Mesendoderm (in vitro differentiated cells): Measurements from ENCODE around the gene GABRR1.

Experiments used
- DNase-seq: peaks from one replicate; pipeline ENCODE4 v3.0.0; 2013
- H2AK5ac ChIP-seq: 2 replicates; pipeline ENCODE4 v1.6.1; 2013; ENCODE audit warnings: low read length, inconsistent platforms
- H2BK120ac ChIP-seq: 2 replicates; pipeline ENCODE4 v1.6.1; 2013; ENCODE audit warnings: low read depth, mild to moderate bottlenecking, low read length, moderate library complexity, mixed read lengths
- H2BK15ac ChIP-seq: replicated peaks from 2 replicates; pipeline ENCODE4 v1.6.1; 2013; ENCODE audit warnings: low read depth, mild to moderate bottlenecking, moderate library complexity
- H2BK5ac ChIP-seq: 2 replicates; pipeline ENCODE4 v1.6.1; 2013; ENCODE audit warnings: low read length, inconsistent platforms
- H3K18ac ChIP-seq: 2 replicates; pipeline ENCODE4 v1.6.1; 2013; ENCODE audit warnings: mild to moderate bottlenecking, low read length, mixed read lengths
- H3K23ac ChIP-seq: one replicate; pipeline ENCODE4 v1.6.1; 2013; ENCODE audit warnings: low read length
- H3K27ac ChIP-seq: 2 replicates; pipeline ENCODE4 v1.5.1; 2013; ENCODE audit warnings: low read depth, mild to moderate bottlenecking, inconsistent platforms, low read length, moderate library complexity
- H3K27me3 ChIP-seq: 2 replicates; pipeline ENCODE4 v1.6.1; 2013; ENCODE audit warnings: low read length, control low read depth, mild to moderate bottlenecking, inconsistent platforms; ENCODE audit not compliant: insufficient read depth, poor library complexity
- H3K36me3 ChIP-seq: 2 replicates; pipeline ENCODE4 v1.6.1; 2013; ENCODE audit warnings: low read length, inconsistent platforms; ENCODE audit not compliant: control insufficient read depth, insufficient read depth
- H3K4ac ChIP-seq: one replicate; pipeline ENCODE4 v1.6.1; 2013; ENCODE audit warnings: low read depth, mild to moderate bottlenecking, low read length, moderate library complexity
- H3K4me1 ChIP-seq: 2 replicates; pipeline ENCODE4 v1.6.1; 2013; ENCODE audit warnings: low read depth, low read length, inconsistent platforms; ENCODE audit not compliant: control insufficient read depth
- H3K4me2 ChIP-seq: 2 replicates; pipeline ENCODE4 v1.6.1; 2013; ENCODE audit warnings: low read length
- H3K4me3 ChIP-seq: 2 replicates; pipeline ENCODE4 v1.5.1; 2013; ENCODE audit warnings: mild to moderate bottlenecking, low read length
- H3K56ac ChIP-seq: one replicate; pipeline ENCODE4 v1.6.1; 2013; ENCODE audit warnings: low read length
- H3K79me1 ChIP-seq: 2 replicates; pipeline ENCODE4 v1.6.1; 2013; ENCODE audit warnings: low read length, inconsistent platforms
- H3K79me2 ChIP-seq: 2 replicates; pipeline ENCODE4 v1.6.1; 2013; ENCODE audit warnings: mild to moderate bottlenecking, low read length; ENCODE audit not compliant: control insufficient read depth, insufficient read depth
- H3K9ac ChIP-seq: 2 replicates; pipeline ENCODE4 v1.6.1; 2013; ENCODE audit warnings: low read length, inconsistent platforms
- H4K5ac ChIP-seq: one replicate; pipeline ENCODE4 v1.6.1; 2013; ENCODE audit warnings: low read length
- H4K8ac ChIP-seq: one replicate; pipeline ENCODE4 v1.6.1; 2013; ENCODE audit warnings: low read depth, mild to moderate bottlenecking, control low read depth, low read length, moderate library complexity
- WGBS: extraction: QIAGEN DNeasy Blood & Tissue Kit; methylation state at CpG from one replicate; pipeline ENCODE4 v1.1.7; 2013; ENCODE audit warnings: low lambda C conversion rate, missing lambda C conversion rate; ENCODE audit not compliant: insufficient coverage; ENCODE audit errors: extremely low coverage; 5-methylcytosine and 5-hydroxymethylcytosine counted together

GABRR1 gene

GRCh38 chr6:89154131-89154530, 63.0 kb downstream of the GABRR1 start:
- H3K56ac ChIP-seq = no peak overlapping the region
- no peak overlapping the region for H3K9ac ChIP-seq
- H2BK120ac ChIP-seq = no peak overlapping the region
- H4K8ac ChIP-seq = no peak overlapping the region
- H3K18ac ChIP-seq = no peak overlapping the region
- H3K27me3 ChIP-seq = no peaks in the 10 kb centered on the region
- H3K79me1 ChIP-seq = no peaks in the 10 kb centered on the region
- no peak overlapping the region for H2BK5ac ChIP-seq
- no CpG with 5 or more reads among the region's 1 CpG for WGBS
- no peak overlapping the region for H3K4me2 ChIP-seq
- no peak overlapping the region for H2BK15ac ChIP-seq
- no peaks in the 10 kb centered on the region for H3K36me3 ChIP-seq
- H3K4me1 ChIP-seq = no peaks in the 10 kb centered on the region
- no peak overlapping the region for H3K4me3 ChIP-seq
- no peak overlapping the region for H2AK5ac ChIP-seq
- DNase-seq = no peak
- H3K23ac ChIP-seq = no peak overlapping the region
- H3K79me2 ChIP-seq = no peaks in the 10 kb centered on the region
- H4K5ac ChIP-seq = no peak overlapping the region
- no peak overlapping the region for H3K27ac ChIP-seq
- no peak overlapping the region for H3K4ac ChIP-seq

- no peak overlapping the region for H3K56ac ChIP-seq
- H3K4me2 ChIP-seq = no peak overlapping the region
- H4K5ac ChIP-seq = no peak overlapping the region
- no peak overlapping the region for H2BK15ac ChIP-seq
- no peak overlapping the region for H4K8ac ChIP-seq
- H3K79me1 ChIP-seq = no peaks in the 10 kb centered on the region
- no peak overlapping the region for H3K9ac ChIP-seq
- H3K23ac ChIP-seq = no peak overlapping the region
- no peak for DNase-seq
- H3K4me1 ChIP-seq = no peaks in the 10 kb centered on the region
- peaks cover 12% of the 10 kb centered on the region for H3K27me3 ChIP-seq
- H3K79me2 ChIP-seq = no peaks in the 10 kb centered on the region
- H3K36me3 ChIP-seq = no peaks in the 10 kb centered on the region
- H2AK5ac ChIP-seq = no peak overlapping the region
- H3K18ac ChIP-seq = no peak overlapping the region
- no peak overlapping the region for H3K27ac ChIP-seq
- H3K4ac ChIP-seq = no peak overlapping the region
- H3K4me3 ChIP-seq = no peak overlapping the region
- no peak overlapping the region for H2BK120ac ChIP-seq
- H2BK5ac ChIP-seq = no peak overlapping the region
- no CpG with 5 or more reads among the region's 17 CpGs for WGBS
Observed at GRCh38 chr6:89148016-89148750, 69.0 kb downstream of the GABRR1 start.

GRCh38 chr6:89146718-89147700, 70.1 kb downstream of the GABRR1 start:
- Histone ChIP-seq H4K5ac (no peak overlapping the region), H3K23ac (no peak overlapping the region), H3K27me3 (peaks cover 12% of the 10 kb centered on the region), H3K9ac (peak overlapping the region; percentile 68), H3K79me2 (no peaks in the 10 kb centered on the region), H3K4me1 (no peaks in the 10 kb centered on the region), H3K79me1 (no peaks in the 10 kb centered on the region), H2BK120ac (no peak overlapping the region), H3K4me2 (peak overlapping the region; percentile 63), H2BK15ac (no peak overlapping the region), H3K4me3 (no peak overlapping the region), H2AK5ac (no peak overlapping the region), H3K36me3 (no peaks in the 10 kb centered on the region), H4K8ac (no peak overlapping the region), H2BK5ac (no peak overlapping the region), H3K56ac (peak overlapping the region; percentile 82), H3K18ac (peak overlapping the region; percentile 1), H3K27ac (no peak overlapping the region), H3K4ac (no peak overlapping the region)
- no CpG with 5 or more reads among the region's 26 CpGs for WGBS
- DNase-seq = peak; percentile 64

GRCh38 chr6:89145956-89146717, 71.0 kb downstream of the GABRR1 start, which contains the start of gene PM20D2:
TSS of gene PM20D2 (plus strand) at chr6:89146055. CDS start at chr6:89146145, 90 bp downstream.
- peak; percentile 69 for DNase-seq
- H4K5ac ChIP-seq = no peak within 1 kb of the TSS
- peak within 1 kb of the TSS; percentile 82 for H3K56ac ChIP-seq
- peak within 1 kb of the TSS; percentile 68 for H3K9ac ChIP-seq
- no peaks in the 10 kb centered on the region for H3K79me1 ChIP-seq
- no peak within 1 kb of the TSS for H4K8ac ChIP-seq
- peak within 1 kb of the TSS; percentile 16 for H3K4me3 ChIP-seq
- no peak within 1 kb of the TSS for H3K27ac ChIP-seq
- peak within 1 kb of the TSS; percentile 63 for H3K4me2 ChIP-seq
- no peak within 1 kb of the TSS for H2BK120ac ChIP-seq
- H2AK5ac ChIP-seq = no peak within 1 kb of the TSS
- no peak within 1 kb of the TSS for H2BK15ac ChIP-seq
- no peaks in the 10 kb centered on the region for H3K79me2 ChIP-seq
- H3K18ac ChIP-seq = peak within 1 kb of the TSS; percentile 1
- H3K36me3 ChIP-seq = no peaks in the 10 kb centered on the region
- no CpG with 5 or more reads among the region's 102 CpGs for WGBS
- H2BK5ac ChIP-seq = no peak within 1 kb of the TSS
- no peaks in the 10 kb centered on the region for H3K4me1 ChIP-seq
- no peak within 1 kb of the TSS for H3K4ac ChIP-seq
- no peak within 1 kb of the TSS for H3K23ac ChIP-seq
- H3K27me3 ChIP-seq = peaks cover 12% of the 10 kb centered on the region

GRCh38 chr6:89145091-89145955, 71.8 kb downstream of the GABRR1 start:
- Histone ChIP-seq H3K56ac (peak overlapping the region; percentile 82), H2AK5ac (no peak overlapping the region), H3K4me3 (no peak overlapping the region), H4K8ac (no peak overlapping the region), H3K36me3 (no peaks in the 10 kb centered on the region), H3K23ac (no peak overlapping the region), H4K5ac (no peak overlapping the region), H3K4ac (no peak overlapping the region), H2BK5ac (no peak overlapping the region), H3K4me2 (peak overlapping the region; percentile 63), H2BK120ac (no peak overlapping the region), H2BK15ac (no peak overlapping the region), H3K79me1 (no peaks in the 10 kb centered on the region), H3K4me1 (no peaks in the 10 kb centered on the region), H3K18ac (no peak overlapping the region), H3K27ac (no peak overlapping the region), H3K79me2 (no peaks in the 10 kb centered on the region), H3K9ac (peak overlapping the region; percentile 68), H3K27me3 (peaks cover 12% of the 10 kb centered on the region)
- no CpG with 5 or more reads among the region's 17 CpGs for WGBS
- peak; percentile 8 for DNase-seq
